Sigmoid colon (tissue), 7 donors: ENCODE results near the gene IP6K3. TPM values are rescaled to one million over a fixed set of nuclear protein-coding genes. Genes with fewer than 3 reads are reported as not detected.

Source experiments
- DNase-seq: peaks from one replicate; pipeline ENCODE4 v3.0.0-alpha.2; 2019
- H3K27ac ChIP-seq, 4 donors: fragments of 200-600 bp; sonication (generic); one replicate each; pipeline ENCODE4 v1.5.1; 2016 to 2019; ENCODE audit warnings: mild to moderate bottlenecking in 1 of 4
- H3K27me3 ChIP-seq, 3 donors: fragments of 200-600 bp; sonication (generic); one replicate each; pipeline ENCODE4 v1.5.1; 2019; ENCODE audit warnings: mild to moderate bottlenecking in 1 of 3
- H3K36me3 ChIP-seq, 4 donors: fragments of 200-600 bp; sonication (generic); one replicate each; pipeline ENCODE4 v1.5.1; 2016 to 2019
- H3K4me1 ChIP-seq, 4 donors: fragments of 200-600 bp; sonication (generic); one replicate each; pipeline ENCODE4 v1.5.1; 2017 to 2019
- H3K4me3 ChIP-seq, 4 donors: fragments of 200-600 bp; sonication (generic); one replicate each; pipeline ENCODE4 v1.5.1; 2017 to 2019; ENCODE audit warnings: mild to moderate bottlenecking in 2 of 4, moderate library complexity in 1 of 4
- H3K9me3 ChIP-seq, 4 donors: fragments of 200-600 bp in 3 of 4; sonication (generic) in 3 of 4; one replicate each; pipeline versions ENCODE4 v1.5.1 to v1.6.1; 2013 to 2019
- CTCF ChIP-seq, 4 experiments: fragments of 450-650 bp in 3 of 4; fragments of 200-600 bp in 1 of 4; IDR thresholded peaks; one replicate each; pipeline ENCODE4 v1.5.1; 2016 to 2019; ENCODE audit warnings: antibody characterized with exemption in 4 of 4, mild to moderate bottlenecking in 3 of 4, moderate library complexity in 2 of 4
- EP300 ChIP-seq, 4 donors: sonication (generic); formaldehyde crosslinking; IDR thresholded peaks; one replicate each; pipeline ENCODE4 v1.6.1; 2017; ENCODE audit warnings: antibody characterized with exemption in 4 of 4
- POLR2A ChIP-seq, 2 donors: fragments of 450-650 bp; IDR thresholded peaks; one replicate each; pipeline ENCODE4 v1.6.1; 2016; ENCODE audit warnings: antibody characterized with exemption in 2 of 2, mild to moderate bottlenecking in 2 of 2, moderate library complexity in 2 of 2
- POLR2AphosphoS5 ChIP-seq, 4 donors: sonication (generic); formaldehyde crosslinking; IDR thresholded peaks; one replicate each; pipeline ENCODE4 v1.6.1; 2017; ENCODE audit warnings: antibody characterized with exemption in 4 of 4
- WGBS, 2 donors: extraction: QIAGEN DNeasy Blood & Tissue Kit; methylation state at CpG; one replicate each; pipeline ENCODE4 v1.1.7; 2013; 5-methylcytosine and 5-hydroxymethylcytosine counted together
- intact Hi-C: fragments of 100-400 bp; cut with DNase I; formaldehyde crosslinking; loops from one replicate; pipeline ENCODE4 v1.15.1; 2023
- polyA plus RNA-seq, 3 donors: library from polyadenylated mRNA; stranded (reverse); fragments of 200-250 nt; gene quantifications; one replicate each; pipeline ENCODE4 v1.2.3, GENCODE V29; 2013
- total RNA-seq, 4 donors: library from RNA; depleted of rRNA; stranded (reverse); fragments of >200 nt; gene quantifications; one replicate each; pipeline ENCODE4 v1.1.0, GENCODE V29; 2016
- donor health status: healthy with polysubstance abuse.
- donor health status: Bipolar disorder and iron deficiency.
- donor health status: healthy.

Gene IP6K3
- total and polyA plus RNA-seq, 7 donors, result 0.46 to 10.3 (median 4.9) TPM

- H3K36me3 ChIP-seq, result peaks cover 69 to 96% (median 88%) of the 10 kb centered on the region in 4 donors
- 90 to 94% methylated on average over 13 of the region's 13 CpGs for WGBS, 2 donors
- no peaks in the 10 kb centered on the region for H3K9me3 ChIP-seq
- no peak overlapping the region for H3K27ac ChIP-seq
- H3K27me3 ChIP-seq, result no peaks in the 10 kb centered on the region
- DNase-seq, result no peak
- intact Hi-C loops, result no loop called here
- TF ChIP-seq POLR2A (IDR thresholded peaks at IDR 0.05), result no peak
- TF ChIP-seq CTCF (IDR thresholded peaks at IDR 0.05), result no peak
- TF ChIP-seq EP300 (IDR thresholded peaks at IDR 0.05), result no peak
- TF ChIP-seq POLR2AphosphoS5 (IDR thresholded peaks at IDR 0.05), result no peak
- H3K4me3 ChIP-seq, result no peak overlapping the region
- H3K4me1 ChIP-seq, result peaks cover 0 to 20% (median 12%) of the 10 kb centered on the region in 4 donors
These were observed 30.1 kb upstream of the IP6K3 start for GRCh38 chr6:33776764-33777163.

GRCh38 chr6:33776186-33776585 lies 29.5 kb upstream of the IP6K3 start:
- intact Hi-C loops, result no loop called here
- 95 to 98% methylated on average over 4 of the region's 4 CpGs for WGBS, 2 donors
- H3K27ac ChIP-seq, result no peak overlapping the region
- H3K36me3 ChIP-seq, result peaks cover 69 to 91% (median 86%) of the 10 kb centered on the region in 4 donors
- H3K9me3 ChIP-seq, result no peaks in the 10 kb centered on the region
- no peak for TF ChIP-seq CTCF (IDR thresholded peaks at IDR 0.05)
- no peak for TF ChIP-seq POLR2A (IDR thresholded peaks at IDR 0.05)
- TF ChIP-seq POLR2AphosphoS5 (IDR thresholded peaks at IDR 0.05), result no peak
- TF ChIP-seq EP300 (IDR thresholded peaks at IDR 0.05), result no peak
- DNase-seq, result no peak
- no peak overlapping the region for H3K4me3 ChIP-seq
- no peaks in the 10 kb centered on the region for H3K27me3 ChIP-seq
- peaks cover 0 to 20% (median 15%) of the 10 kb centered on the region in 4 donors for H3K4me1 ChIP-seq

GRCh38 chr6:33774774-33775173 lies 28.1 kb upstream of the IP6K3 start:
- Histone ChIP-seq H3K36me3 (peaks cover 61 to 77% (median 73%) of the 10 kb centered on the region in 4 donors), H3K27me3 (no peaks in the 10 kb centered on the region), H3K9me3 (no peaks in the 10 kb centered on the region), H3K4me1 (peaks cover 0 to 28% (median 27%) of the 10 kb centered on the region in 4 donors), H3K4me3 (no peak overlapping the region), H3K27ac (no peak overlapping the region)
- 97 to 98% methylated on average over 3 of the region's 3 CpGs for whole genome bisulfite sequencing, 2 donors
- intact Hi-C loops, result loop anchor here (5.0 kb wide), 1 partner anchor 113 kb away; no protein-coding TSS in a partner anchor
- DNase-seq, result no peak
- TF ChIP-seq CTCF (IDR thresholded peaks at IDR 0.05), result no peak
- TF ChIP-seq POLR2AphosphoS5 (IDR thresholded peaks at IDR 0.05), result no peak
- no peak for TF ChIP-seq POLR2A (IDR thresholded peaks at IDR 0.05)
- no peak for TF ChIP-seq EP300 (IDR thresholded peaks at IDR 0.05)

GRCh38 chr6:33772902-33773472 lies 26.3 kb upstream of the IP6K3 start:
- 81 to 89% methylated on average over 6 of the region's 6 CpGs for WGBS, 2 donors
- Histone ChIP-seq H3K27me3 (peaks cover 0 to 9% (median 0%) of the 10 kb centered on the region in 3 donors), H3K36me3 (peaks cover 43 to 59% (median 55%) of the 10 kb centered on the region in 4 donors), H3K9me3 (no peaks in the 10 kb centered on the region), H3K4me3 (no peak overlapping the region), H3K4me1 (peaks cover 0 to 43% (median 36%) of the 10 kb centered on the region in 4 donors), H3K27ac (no peak overlapping the region)
- intact Hi-C loops, result loop anchor here (5.0 kb wide), 1 partner anchor 114 kb away; no protein-coding TSS in a partner anchor
- DNase-seq, result no peak
- no peak for TF ChIP-seq POLR2A (IDR thresholded peaks at IDR 0.05)
- no peak for TF ChIP-seq POLR2AphosphoS5 (IDR thresholded peaks at IDR 0.05)
- no peak for TF ChIP-seq EP300 (IDR thresholded peaks at IDR 0.05)
- TF ChIP-seq CTCF (IDR thresholded peaks at IDR 0.05), result no peak
